Cardiac muscle cell (in vitro differentiated cells and primary cell): ENCODE results near the gene RHOT1. TPM values are rescaled to one million over a fixed set of nuclear protein-coding genes. Genes with fewer than 3 reads are reported as not detected.
"Not testable (repeated sequence)": the region's sequence is repeated elsewhere in the genome, so short reads cannot be mapped to it uniquely, and the experiment has no call there.

ENCODE experiments used
- DNase-seq, 2 donors: peaks; one replicate each; pipeline versions ENCODE4 v3.0.0 to v3.0.0-alpha.2; 2010 to 2017; ENCODE audit warnings: low read depth in 1 of 2, low spot score in 1 of 2
- H3K27ac ChIP-seq: fragments of 200-600 bp; sonication (generic); 2 replicates; pipeline ENCODE4 v1.5.1; 2016
- H3K27me3 ChIP-seq: fragments of 200-600 bp; sonication (generic); 2 replicates; pipeline ENCODE4 v1.6.0; 2016; ENCODE audit warnings: control low read depth
- H3K36me3 ChIP-seq: fragments of 200-600 bp; sonication (generic); 2 replicates; pipeline ENCODE4 v1.5.1; 2016; ENCODE audit warnings: control low read depth
- H3K4me1 ChIP-seq: fragments of 200-600 bp; sonication (generic); 2 replicates; pipeline ENCODE4 v1.8.1; 2017; ENCODE audit warnings: low read depth, mild to moderate bottlenecking, mixed run types
- H3K4me3 ChIP-seq: fragments of 200-600 bp; sonication (generic); 2 replicates; pipeline ENCODE4 v1.5.1; 2016; ENCODE audit warnings: mild to moderate bottlenecking
- H3K9me3 ChIP-seq: fragments of 200-600 bp; sonication (generic); 2 replicates; pipeline ENCODE4 v1.5.1; 2017; ENCODE audit warnings: low read depth, mild to moderate bottlenecking, control low read depth
- polyA plus RNA-seq: library from polyadenylated mRNA; unstranded; fragments of >200 nt; fragmentation: Nextera tagmentation; extraction: Ambion mirVana; gene quantifications from 2 replicates; pipeline ENCODE4 v1.2.1, GENCODE V29; 2016
- total RNA-seq: library from RNA; depleted of rRNA; stranded (reverse); fragments of >200 nt; gene quantifications from 2 replicates; pipeline ENCODE4 v1.2.3, GENCODE V29; 2016
- TF ChIP-seq, protein P1 (sequence below): IDR thresholded peaks from 2 replicates; pipeline ENCODE4 v1.5.1; 2012; ENCODE audit warnings: low read depth, mild to moderate bottlenecking, low read length

RHOT1 gene
- total and polyA plus RNA-seq, 2 experiments from 2014 or later: 47.1 to 62.0 TPM

DNA sequence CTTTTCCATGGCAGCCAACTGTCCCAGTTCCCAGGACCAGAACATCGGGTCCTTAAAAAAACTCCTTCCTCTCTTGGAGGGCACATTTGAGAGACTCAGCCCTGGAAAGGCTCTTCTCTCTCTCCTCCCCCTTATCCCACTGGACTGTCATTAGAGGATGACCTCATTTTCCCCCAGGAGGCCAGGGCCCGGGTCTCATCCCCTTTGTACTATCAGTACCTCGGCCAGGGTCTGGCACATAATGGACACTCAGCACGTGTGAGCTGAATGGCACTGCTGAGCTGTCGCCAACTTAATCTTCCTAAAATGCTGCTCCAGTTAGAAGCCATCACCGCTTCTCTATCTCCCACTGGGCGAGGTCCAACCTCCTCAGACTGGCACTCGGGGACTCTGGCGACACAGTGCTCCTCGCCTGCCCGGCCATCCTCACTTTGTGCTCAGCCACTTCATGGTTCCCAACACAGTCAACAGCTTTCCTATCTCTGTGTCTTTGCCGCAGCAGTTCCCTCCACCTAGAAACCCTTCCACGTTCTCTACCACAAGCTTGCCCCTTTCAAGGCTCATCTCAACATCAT lies 119.7 kb downstream of the RHOT1 start:
- Histone ChIP-seq H3K27me3 (peaks cover 54% of the 10 kb centered on the region), H3K4me1 (no peaks in the 10 kb centered on the region), H3K9me3 (no peaks in the 10 kb centered on the region), H3K27ac (no peak overlapping the region), H3K4me3 (no peak overlapping the region), H3K36me3 (no peaks in the 10 kb centered on the region)
- TF ChIP-seq, protein P1, sequence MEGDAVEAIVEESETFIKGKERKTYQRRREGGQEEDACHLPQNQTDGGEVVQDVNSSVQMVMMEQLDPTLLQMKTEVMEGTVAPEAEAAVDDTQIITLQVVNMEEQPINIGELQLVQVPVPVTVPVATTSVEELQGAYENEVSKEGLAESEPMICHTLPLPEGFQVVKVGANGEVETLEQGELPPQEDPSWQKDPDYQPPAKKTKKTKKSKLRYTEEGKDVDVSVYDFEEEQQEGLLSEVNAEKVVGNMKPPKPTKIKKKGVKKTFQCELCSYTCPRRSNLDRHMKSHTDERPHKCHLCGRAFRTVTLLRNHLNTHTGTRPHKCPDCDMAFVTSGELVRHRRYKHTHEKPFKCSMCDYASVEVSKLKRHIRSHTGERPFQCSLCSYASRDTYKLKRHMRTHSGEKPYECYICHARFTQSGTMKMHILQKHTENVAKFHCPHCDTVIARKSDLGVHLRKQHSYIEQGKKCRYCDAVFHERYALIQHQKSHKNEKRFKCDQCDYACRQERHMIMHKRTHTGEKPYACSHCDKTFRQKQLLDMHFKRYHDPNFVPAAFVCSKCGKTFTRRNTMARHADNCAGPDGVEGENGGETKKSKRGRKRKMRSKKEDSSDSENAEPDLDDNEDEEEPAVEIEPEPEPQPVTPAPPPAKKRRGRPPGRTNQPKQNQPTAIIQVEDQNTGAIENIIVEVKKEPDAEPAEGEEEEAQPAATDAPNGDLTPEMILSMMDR: no peak
- no peak for DNase-seq

DNA sequence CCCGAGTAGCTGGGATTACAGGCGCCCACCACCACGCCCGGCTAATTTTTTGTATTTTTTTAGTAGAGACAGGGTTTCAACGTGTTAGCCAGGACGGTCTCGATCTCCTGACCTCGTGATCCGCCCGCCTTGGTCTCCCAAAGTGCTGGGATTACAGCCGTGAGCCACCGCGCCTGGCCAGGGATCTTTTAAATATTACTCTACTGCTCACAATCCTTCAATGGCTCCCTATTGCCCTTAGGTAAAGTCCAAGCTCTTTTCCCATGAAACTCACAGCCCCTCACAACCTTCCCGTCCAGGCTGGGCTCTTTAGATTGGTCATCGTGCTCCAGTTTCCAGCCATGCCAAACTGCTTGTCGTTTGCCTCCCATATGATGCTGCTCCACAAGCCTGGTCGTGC lies 121.2 kb downstream of the RHOT1 start:
- H3K27me3 ChIP-seq: peaks cover 68% of the 10 kb centered on the region
- not testable (repeated sequence) for H3K4me3 ChIP-seq, H3K4me1 ChIP-seq, H3K36me3 ChIP-seq, DNase-seq, H3K9me3 ChIP-seq, H3K27ac ChIP-seq

DNA sequence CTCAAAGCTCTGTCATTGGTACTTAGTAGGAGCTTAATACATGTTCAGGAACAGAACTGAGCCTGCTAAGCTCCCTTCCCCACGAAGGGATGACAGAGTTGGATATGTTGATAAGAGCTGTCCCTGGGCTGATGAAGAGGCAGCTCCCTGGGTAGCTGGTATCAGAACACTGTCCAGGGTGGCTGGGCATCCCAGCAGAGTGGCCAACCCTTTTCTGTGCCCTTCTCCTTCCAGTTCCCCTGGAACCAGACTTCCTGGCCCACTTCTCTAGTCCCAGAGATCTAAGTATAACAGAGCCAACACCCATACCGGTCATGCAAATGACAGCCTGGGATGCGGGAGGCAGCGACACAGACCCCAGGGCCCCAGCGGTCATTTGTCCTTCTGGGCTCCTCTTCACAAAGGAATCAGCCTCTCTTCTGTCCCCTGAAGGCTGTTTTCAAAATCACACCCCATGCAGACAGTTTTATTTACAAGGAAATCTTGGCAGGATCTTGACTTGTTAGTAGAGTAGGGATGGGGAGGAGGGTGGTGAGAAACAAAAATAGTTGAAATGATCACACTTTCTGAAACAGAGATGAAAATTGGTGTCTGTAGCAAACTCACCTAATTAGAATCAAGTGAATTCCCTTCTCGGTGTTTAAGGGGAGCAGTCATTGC lies 122.0 kb downstream of the RHOT1 start:
- no peak overlapping the region for H3K27ac ChIP-seq
- TF ChIP-seq, protein P1: peak; percentile 18
- no peaks in the 10 kb centered on the region for H3K36me3 ChIP-seq
- peaks cover 76% of the 10 kb centered on the region for H3K27me3 ChIP-seq
- no peak overlapping the region for H3K4me3 ChIP-seq
- H3K4me1 ChIP-seq: no peaks in the 10 kb centered on the region
- no peaks in the 10 kb centered on the region for H3K9me3 ChIP-seq
- DNase-seq: no peak

DNA sequence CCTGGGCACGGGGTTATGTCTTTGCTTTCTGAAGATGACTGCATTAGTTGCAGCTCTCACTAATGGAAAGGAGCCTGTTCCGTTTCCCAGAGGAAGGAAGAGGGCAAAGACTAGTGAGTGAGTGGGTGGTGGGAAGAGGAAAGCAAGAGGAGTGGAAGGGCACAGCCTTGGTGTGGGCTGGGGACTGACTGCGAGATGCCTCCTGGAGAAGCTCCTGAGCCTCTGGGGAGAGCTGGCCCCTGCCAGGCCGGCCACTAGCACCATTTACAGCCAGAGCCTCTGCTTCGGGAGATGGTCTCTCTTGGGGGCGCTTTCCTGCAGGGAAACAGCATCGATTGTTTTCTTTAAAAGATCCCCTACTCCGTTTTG lies 122.5 kb downstream of the RHOT1 start:
- Histone ChIP-seq H3K27me3 (peaks cover 81% of the 10 kb centered on the region), H3K27ac (no peak overlapping the region), H3K36me3 (no peaks in the 10 kb centered on the region), H3K4me1 (no peaks in the 10 kb centered on the region), H3K9me3 (no peaks in the 10 kb centered on the region), H3K4me3 (no peak overlapping the region)
- no peak for DNase-seq
- TF ChIP-seq, protein P1: no peak

DNA sequence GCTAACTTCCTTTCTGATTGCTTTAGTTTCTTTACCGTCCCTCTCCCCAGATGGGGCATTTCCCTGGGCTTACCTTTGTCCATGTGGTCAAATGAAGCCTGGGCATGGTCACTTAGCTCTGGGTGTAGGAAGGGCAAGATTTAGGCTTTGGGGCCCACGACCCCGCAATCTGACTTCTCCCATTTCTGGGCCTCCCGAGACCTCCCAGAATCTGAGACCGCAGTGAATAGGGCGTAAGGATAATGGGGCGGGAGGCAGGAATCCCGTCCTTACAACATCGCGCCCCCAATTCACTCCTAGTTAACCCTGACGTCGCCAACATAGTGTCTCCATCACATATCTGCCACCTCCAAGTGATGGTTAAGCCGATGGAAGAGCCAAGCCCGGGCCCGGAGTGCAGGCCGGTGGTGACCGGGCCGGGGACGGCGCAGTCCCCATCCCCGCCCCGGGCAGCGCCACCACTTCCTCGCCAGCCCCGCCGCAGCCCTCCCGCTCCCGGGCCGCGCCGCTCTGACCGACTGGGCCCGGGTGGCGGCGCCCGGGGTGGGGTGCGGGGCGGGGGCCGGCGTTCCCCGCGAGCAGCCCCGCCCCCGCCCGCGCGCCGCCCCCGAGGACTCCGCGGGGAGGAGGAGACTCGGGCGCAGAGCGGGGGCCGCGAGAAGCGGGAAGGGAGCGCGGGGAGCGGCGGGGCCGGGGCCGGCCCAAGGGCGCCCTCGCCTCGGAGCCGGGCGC lies 123.1 kb downstream of the RHOT1 start, which contains the start of gene RHBDL3:
TSS of gene RHBDL3 (plus strand) at position 641 of the 732 bp plus-strand sequence. CDS start 358 bp downstream, outside the sequence.
- Histone ChIP-seq H3K4me1 (no peaks in the 10 kb centered on the region), H3K27me3 (peaks cover 87% of the 10 kb centered on the region), H3K4me3 (peak within 1 kb of the TSS; percentile 49), H3K36me3 (no peaks in the 10 kb centered on the region), H3K27ac (no peak within 1 kb of the TSS), H3K9me3 (no peaks in the 10 kb centered on the region)
- DNase-seq: peak in 1 of 2 donors; percentile 38
- TF ChIP-seq, protein P1: no peak

DNA sequence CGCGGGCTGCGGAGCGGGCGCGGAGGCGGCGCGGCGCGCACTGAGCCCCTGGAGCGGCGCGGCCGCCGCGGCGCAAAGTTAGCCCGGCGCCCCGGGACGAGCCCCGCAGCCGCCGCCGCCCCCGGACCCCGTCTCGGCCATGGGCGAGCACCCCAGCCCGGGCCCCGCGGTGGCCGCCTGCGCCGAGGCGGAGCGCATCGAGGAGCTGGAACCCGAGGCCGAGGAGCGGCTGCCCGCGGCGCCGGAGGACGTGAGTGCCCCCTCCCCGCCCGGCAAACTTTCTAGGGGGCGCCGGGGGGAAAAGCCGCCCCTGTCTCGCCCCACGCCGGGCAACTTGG lies 123.7 kb downstream of the RHOT1 start:
- H3K27me3 ChIP-seq: peaks cover 92% of the 10 kb centered on the region

More for the DNA sequence above, 123.7 kb downstream of the RHOT1 start:
- H3K27ac ChIP-seq: no peak overlapping the region
- TF ChIP-seq, protein P1: no peak
- no peaks in the 10 kb centered on the region for H3K4me1 ChIP-seq
- no peaks in the 10 kb centered on the region for H3K36me3 ChIP-seq
- DNase-seq: no peak
- no peaks in the 10 kb centered on the region for H3K9me3 ChIP-seq
- peak overlapping the region; percentile 49 for H3K4me3 ChIP-seq
